Testis (tissue), 2 donors: ENCODE measurements around the gene FOXD2.

Experiments
- POLR2A ChIP-seq: fragments of 450-650 bp; IDR thresholded peaks from one replicate; pipeline ENCODE4 v1.6.1; 2017; ENCODE audit warnings: antibody characterized with exemption, mild to moderate bottlenecking, moderate library complexity
- TF ChIP-seq, protein P1 (sequence below), 3 experiments: fragments of 450-650 bp in 2 of 3; fragments of 200-600 bp in 1 of 3; sonication (generic) in 1 of 3; IDR thresholded peaks; one replicate each; pipeline ENCODE4 v1.5.1; 2016 to 2019; ENCODE audit warnings: antibody characterized with exemption in 3 of 3, mild to moderate bottlenecking in 2 of 3, moderate library complexity in 1 of 3

DNA sequence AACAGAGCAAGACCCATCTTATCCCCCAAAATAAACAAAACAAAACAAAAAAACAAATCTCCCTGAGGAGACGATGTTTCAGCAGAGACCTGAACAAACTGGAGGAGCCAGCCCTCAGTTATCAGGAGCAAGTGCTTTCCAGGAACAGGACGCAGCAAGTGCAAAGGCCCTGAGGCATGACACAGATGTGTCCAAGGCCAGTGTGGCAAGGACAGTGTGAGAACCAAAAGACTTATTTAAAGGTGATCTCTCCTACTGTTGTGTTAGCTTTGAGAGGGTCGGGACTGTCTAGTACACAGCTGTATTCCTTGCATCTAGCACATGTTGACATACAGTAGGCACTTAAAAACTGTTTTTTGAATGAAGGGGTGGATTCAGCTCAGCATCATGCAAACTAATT lies 48.0 kb downstream of the FOXD2 start:
- TF ChIP-seq, protein P1, sequence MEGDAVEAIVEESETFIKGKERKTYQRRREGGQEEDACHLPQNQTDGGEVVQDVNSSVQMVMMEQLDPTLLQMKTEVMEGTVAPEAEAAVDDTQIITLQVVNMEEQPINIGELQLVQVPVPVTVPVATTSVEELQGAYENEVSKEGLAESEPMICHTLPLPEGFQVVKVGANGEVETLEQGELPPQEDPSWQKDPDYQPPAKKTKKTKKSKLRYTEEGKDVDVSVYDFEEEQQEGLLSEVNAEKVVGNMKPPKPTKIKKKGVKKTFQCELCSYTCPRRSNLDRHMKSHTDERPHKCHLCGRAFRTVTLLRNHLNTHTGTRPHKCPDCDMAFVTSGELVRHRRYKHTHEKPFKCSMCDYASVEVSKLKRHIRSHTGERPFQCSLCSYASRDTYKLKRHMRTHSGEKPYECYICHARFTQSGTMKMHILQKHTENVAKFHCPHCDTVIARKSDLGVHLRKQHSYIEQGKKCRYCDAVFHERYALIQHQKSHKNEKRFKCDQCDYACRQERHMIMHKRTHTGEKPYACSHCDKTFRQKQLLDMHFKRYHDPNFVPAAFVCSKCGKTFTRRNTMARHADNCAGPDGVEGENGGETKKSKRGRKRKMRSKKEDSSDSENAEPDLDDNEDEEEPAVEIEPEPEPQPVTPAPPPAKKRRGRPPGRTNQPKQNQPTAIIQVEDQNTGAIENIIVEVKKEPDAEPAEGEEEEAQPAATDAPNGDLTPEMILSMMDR (IDR thresholded peaks at IDR 0.05): no peak
- TF ChIP-seq POLR2A: no peak
